NCI-H1694 (cell line): ENCODE results near the gene ACBD6.
"Not testable (repeated sequence)": the region's sequence is repeated elsewhere in the genome, so short reads cannot be mapped to it uniquely, and the experiment has no call there.

Experiments used
- DNase-seq: peaks from one replicate; lab custom pipeline; 2025; lab: John Stamatoyannopoulos, UW

The ACBD6 gene

DNA sequence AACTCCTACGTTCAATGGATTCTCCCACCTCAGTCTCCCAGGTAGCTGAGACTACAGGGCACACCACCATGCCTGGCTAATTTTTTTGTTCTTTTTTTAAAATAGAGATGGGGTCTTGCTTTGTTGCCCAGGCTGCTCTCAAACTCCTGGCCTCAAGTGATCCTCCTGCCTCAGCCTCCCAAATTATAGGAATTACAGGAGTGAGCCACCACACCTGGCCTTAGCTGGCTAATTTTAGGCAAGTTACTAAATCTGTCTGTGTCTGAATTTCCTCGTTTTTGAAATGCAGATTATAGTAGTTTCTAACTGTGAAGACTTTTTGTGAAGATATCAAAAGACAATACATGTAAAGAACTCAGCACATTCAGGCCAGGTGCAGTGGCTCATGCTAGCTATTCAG is 13.7 kb downstream of the ACBD6 start:
- DNase-seq, result no peak

DNA sequence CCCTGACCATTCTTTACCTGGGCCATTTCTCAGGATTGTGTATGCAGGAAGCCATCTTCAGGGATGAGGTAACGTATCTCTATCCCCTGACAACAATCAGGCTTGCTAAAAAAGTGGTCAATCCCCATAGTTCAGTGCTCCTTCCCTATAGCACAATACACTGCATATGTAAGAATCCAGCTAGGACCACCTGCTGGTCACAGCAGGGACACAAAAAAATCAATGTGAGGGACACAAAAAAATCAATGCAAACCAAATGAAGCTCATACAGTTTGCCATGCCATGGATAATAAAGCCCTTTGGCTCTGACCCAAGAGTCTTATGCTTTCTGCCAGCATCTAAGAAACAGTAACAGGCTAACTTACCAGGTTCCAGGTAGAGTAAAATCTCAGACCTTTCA is 16.3 kb downstream of the ACBD6 start:
- no peak for DNase-seq

DNA sequence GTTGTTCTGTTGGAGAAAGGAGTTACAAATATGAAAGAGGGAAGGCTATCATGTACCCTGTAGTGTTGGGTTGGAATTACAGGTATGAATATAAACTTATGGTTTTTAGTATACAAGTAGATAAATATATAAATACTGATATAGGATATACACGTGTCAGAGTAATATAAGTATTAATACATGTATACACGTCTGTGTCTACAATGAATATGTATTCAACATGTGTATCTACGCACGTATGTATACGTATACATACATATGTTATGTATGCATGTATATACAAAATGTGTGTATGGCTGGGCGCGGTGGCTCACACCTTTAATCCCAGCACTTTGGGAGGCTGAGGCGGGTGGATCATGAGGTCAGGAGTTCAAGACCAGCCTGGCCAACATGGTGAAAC is 17.9 kb downstream of the ACBD6 start:
- DNase-seq, result no peak

DNA sequence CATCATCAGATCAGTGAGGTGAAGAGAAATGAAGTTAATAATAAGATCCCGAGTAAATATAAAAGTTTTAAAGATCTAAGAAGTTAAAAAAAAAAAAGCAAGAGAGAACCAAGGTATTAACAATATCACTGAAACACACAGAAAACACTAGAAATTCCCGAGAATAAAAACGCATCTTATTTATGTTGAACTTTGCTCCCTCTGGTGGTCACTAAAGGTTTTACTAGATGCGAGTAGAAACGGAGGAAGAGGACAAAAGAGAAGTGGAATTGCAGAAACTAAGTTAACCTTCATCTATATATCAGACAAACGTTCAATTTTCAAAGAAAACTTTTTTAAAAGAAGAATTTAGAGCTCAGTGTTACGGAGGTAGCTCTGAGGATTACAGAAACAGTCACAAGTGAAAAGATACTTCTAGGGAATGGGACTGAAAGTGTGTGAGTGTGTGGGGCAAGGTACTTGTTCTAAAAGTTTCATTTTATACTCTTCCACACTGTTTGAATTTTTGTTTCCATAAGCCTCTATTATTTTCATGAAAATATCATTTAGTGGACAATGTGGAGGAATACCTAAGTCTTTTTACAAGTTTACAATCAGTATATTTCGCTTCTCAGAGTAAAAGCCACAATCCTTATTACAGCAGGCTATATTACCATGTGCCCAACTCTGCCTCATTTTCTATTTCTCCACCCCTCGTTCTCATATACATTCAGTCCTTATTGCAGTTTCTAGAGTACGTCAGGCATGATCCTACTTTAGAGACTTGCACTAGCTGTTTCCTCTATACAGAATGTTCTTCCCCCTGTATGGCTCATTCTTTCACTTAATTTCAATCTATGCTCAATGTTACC is 19.7 kb downstream of the ACBD6 start:
- peak; percentile 53 for DNase-seq

DNA sequence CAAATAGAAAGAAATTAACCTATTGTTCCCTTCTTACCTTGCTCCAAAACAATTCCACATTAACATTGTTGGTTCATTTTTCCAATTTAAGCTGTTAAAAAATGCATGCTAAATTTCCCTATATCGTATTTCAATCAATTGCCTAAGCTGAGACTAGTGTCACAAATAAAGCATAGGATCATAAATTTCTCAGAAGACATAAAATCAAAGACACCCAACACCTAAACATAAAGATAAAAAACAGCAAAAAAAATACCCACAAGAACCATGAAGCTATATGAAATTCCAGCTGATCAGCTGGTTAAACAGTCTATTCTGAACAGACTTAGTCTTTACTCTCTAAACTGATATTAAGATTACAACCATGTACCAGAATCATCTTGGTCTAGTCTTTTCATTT is 32.3 kb downstream of the ACBD6 start:
- DNase-seq, result no peak

DNA sequence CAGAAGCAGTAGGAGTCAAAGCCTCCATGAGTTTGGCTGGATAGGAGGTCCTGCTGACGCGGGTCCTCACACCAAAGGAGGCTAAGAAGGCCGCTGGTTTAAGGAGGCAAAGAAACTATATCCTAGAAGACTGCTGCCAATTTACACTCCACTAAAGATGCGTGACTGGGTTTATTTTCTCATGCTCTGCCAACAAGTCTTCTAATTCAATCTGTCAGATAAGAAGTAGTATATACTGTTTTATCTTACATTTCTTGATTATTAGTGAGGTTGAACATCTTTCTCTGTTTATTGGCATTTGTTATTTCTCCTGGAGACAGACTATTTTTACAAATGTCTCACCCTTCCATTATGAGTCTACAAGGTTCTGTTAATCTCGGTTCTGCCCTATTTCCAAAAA is 34.1 kb downstream of the ACBD6 start:
- no peak for DNase-seq

DNA sequence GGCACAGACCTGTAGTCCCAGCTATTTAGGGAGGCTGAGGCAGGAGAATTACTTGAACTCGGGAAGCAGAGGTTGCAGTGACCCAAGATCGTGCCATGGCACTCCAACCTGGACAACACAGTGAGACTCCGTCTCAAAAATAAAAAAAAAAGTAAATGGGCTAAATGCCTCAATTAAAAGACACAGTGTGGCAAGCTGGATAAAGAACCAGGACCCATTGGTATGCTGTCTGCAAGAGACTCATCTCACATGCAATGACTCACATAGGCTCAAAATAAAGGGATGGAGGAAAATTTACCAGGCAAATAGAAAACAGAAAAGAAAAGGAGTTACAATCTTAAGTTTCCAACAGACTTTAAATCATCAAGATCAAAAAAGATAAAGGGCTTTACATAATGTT is 40.3 kb downstream of the ACBD6 start:
- DNase-seq, result no peak

DNA sequence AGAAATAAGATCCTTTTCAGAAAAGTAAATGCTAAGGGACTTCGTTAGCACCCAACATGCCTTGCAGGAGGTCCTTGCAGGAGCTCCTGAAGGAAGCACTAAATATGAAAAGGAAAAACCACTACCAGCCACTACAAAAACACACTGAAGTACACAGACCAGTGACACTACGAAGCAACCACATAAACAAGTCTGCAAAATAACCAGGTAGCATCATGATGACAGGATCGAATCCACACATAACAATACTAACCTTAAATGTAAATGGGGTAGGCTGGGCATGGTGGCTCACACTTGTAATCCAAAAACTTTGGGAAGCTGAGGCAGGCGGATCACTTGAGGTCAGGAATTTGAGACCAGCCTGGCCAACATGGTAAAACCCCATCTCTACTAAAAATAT is 40.7 kb downstream of the ACBD6 start:
- not testable (repeated sequence) for DNase-seq

DNA sequence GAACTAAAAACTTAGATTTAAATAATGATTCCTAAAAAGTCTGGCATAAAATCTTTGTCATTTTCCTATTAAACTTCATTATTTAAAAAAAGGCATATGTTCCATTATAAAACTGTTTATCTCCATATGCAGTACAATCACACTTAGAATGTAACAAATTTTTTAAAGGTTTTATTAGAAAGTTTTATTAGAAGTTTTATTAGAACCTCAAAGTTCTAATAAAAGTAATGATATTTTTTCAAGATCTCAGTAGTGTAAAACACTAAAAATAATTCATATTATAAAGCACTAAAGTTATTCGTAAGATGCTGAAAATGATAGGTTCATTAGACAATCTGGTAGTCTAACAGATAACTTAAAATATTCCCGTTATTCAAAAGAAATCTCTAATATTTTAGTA is 43.6 kb downstream of the ACBD6 start:
- DNase-seq, result no peak

DNA sequence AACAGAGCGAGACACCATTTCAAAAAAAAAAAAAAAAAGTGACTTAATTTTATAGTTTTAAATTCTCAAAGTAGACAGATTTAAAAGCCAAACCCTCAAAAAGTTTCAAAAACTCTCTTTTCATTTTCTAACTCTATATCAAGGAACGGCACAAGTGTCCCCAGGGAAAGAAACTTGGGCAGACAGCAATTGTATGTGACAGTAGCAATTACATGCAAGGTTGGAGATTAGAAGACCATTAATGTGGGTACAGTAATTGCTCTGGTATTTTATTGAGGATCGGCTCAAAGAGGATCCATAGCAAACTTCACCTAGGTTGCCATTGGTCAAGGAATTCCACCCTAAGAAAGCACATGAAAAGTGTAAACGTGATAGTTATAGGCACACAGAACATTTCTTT is 46.2 kb downstream of the ACBD6 start:
- DNase-seq, result no peak

DNA sequence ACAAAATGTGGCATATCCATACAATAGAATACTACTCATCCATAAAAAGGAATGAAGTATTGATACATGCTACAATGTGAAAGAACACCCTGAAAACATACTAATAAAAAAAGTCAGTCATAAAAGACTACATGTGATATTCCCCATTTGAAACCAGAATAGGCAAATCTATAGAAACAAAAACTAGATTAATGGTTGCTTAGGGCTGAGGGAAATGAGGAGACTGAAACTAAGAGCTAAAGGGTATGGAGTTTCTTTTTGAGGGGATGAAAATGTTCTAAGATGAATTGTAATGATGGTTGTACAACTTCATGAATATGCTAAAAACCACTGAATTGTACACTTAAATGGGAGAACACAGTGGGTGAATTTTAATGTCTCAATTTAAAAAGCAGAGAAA is 50.9 kb downstream of the ACBD6 start:
- DNase-seq, result no peak

DNA sequence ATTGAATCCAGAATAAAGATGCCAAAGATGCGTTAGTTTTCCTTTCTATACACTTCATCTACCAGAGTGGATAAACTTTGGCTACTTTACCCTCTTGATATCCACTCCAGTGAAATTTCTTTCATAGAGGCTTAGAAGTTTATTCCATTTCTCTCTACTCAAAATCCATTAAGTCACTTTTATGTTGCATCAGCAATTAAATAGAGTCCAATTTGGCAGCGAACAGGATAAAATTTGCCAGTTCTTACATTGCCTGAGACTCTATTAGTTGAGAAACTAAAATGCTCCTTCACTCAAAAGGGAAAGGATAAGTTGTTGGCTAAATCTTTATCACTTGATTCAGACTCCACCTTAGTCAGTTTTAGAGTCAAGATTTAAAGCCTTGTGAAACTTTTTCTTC is 57.9 kb downstream of the ACBD6 start:
- no peak for DNase-seq

DNA sequence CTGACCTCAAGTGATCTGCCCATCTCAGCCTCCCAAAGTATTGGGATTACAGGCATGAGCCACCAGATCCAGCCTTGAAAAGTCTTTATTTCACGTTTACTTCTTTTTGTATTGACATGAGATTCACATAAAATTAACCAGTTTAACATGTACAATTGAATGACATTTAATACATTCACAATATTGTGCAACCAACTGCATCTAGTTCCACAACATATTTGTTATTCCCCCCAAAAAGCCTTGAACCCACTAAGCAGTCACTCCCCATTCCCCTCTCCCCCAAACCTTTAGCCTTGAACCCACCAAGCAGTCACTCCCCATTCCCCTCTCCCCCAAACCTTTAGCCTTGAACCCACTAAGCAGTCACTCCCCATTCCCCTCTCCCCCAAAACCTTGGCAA is 62.0 kb downstream of the ACBD6 start:
- DNase-seq, result no peak

DNA sequence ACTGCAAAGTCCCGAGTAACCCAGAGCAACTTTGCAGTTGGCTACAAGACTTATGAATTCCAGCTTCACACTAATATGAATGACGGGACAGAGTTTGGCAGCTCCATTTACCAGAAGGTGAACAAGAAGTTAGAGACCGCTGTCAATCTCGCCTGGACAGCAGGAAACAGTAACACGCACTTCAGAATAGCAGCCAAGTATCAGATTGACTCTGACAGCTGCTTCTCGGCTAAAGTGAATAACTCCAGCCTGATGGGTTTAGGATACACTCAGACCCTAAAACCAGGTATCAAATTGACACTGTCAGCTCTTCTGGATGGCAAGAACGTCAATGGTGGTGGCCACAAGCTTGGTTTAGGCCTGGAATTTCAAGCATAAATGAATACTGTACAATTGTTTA is 66.8 kb downstream of the ACBD6 start:
- DNase-seq, result no peak

DNA sequence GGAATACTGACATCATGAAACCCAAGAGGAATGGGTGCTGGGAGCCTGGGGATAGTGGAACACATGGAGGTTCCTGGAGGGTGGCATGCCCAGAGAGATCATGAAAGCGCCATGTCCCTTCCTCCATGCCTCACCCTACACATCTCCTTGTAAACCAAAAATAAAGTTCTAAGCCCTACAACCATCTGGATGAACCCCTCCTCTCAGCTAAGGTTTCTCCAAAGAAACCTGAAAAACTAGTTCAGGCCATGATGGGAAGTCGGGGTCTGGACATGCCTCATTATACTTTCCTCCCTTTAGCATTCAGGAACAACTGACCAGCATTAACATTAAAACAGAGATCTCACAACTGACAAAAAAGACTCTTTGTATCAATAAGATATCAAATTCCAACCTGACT is 68.5 kb downstream of the ACBD6 start:
- no peak for DNase-seq

DNA sequence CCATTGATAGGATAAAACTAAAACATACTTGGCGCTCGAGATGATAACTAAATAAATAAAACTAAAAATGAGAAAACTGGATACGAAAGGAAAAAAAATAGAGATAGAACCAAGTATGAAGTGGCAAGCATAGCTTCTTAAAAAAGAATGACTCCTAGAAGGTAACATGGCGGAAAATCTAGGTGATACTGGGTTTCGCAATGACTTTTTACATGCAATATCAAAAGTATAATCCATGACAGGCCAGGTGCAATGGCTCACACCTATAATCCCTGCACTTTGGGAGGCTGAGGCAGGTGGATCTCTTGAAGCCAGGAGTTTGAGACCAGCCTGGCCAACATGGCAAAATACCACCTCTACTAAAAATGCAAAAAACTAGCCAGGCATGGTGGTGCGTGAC is 70.7 kb downstream of the ACBD6 start:
- no peak for DNase-seq

DNA sequence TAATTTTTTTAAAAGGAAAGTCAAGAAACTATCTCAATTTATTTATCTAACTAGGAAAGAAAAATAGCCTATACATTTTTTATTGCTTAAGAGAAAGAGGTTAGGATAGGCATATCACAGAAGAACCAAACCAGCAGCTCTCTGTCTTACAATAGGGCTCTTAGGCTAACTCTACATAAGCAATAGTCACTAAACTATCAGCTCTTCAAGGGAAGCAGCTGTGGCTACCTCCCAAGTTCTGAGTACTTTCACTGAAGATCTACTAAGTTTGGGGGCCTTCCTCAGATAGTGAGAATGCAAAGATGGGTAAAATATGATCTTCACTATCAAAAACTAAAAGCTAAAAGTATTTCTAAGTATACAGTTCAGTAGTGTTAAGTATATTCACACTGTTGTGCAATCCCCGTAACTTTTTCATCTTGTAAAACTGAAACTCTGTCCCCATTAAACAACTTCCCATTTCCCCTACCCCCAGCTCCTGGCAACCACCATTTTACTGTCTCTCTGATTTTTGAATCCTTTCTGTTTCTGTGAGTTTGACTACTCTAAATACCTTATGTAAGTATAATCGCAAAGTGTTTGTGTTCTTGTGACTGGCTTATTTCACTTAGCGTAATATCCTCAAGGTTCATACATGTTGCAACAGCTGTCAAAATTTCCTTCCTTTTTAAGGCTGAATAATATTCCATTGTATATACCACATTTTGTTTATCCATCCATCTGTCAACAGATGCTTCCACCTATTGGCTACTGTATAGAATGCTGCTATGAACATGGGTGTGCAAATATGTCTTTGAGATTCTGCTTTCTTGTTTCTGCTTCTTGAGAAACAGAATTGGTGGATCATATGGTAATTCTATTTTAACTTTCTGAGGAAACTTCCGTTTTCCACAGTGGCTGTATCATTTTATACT is 73.3 kb downstream of the ACBD6 start:
- DNase-seq, result no peak

DNA sequence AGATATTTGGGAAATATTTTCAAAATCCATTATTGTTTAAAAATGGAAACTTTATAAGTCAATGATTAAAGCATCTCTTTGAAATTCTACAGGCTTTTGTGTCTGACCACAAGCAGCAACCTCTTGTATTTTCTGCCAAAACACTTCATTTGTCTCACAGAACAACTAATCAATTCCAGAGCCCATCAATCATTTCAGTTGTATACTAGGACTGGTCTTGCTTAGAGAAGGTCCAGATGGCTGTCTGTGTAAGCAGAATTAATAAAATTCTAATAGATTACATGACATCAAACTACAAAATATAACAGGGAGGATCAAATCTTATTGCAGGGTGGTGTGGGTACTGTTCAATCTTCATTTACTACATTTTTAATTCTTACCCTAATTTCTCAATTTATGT is 76.4 kb downstream of the ACBD6 start:
- no peak for DNase-seq

DNA sequence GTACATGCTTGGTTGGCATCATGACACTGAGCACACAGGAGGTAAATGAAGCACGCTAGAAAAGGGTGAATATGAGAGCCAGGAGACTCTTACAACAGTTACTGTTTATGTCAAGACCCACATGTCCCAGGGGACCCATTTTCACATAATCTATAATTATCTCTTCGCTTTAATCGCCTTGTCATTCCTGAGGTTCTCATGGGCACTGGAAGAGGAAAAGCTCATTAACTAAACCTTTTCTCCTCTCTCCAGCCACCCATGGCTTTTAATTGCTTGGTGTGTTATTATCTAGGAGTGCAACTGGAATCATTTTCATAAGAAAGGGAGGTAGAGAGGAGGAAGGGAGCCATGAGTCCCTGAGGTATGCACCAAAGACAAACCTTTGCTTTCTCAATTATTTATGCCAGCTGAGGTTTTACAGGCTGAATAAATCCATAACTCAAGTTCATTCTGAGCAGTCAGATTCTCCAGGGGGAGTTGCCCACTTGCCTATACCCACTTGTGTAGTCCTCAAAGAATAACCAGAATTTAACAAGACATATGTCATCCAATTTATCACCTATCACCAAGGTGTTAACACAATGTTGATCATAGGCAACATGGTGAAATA is 77.4 kb downstream of the ACBD6 start:
- peak; percentile 2 for DNase-seq

DNA sequence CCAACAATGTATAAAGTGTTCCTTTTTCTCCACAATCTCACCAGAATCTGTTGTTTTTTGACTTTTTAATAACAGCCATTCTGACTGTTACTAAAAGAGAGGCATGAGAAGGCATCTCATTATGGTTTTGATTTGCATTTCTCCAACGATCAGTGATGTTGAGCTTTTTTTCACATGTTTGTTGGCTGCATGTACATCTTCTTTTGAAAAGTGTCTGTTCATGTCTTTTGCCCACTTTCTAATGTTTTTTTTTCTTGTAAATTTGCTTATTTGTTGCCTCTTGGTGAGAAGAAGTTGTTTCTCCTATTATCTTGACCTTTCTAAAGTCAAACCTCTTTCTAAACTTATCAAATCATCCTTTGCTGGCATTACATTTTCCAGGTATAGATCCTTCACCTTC is 80.8 kb downstream of the ACBD6 start:
- no peak for DNase-seq

DNA sequence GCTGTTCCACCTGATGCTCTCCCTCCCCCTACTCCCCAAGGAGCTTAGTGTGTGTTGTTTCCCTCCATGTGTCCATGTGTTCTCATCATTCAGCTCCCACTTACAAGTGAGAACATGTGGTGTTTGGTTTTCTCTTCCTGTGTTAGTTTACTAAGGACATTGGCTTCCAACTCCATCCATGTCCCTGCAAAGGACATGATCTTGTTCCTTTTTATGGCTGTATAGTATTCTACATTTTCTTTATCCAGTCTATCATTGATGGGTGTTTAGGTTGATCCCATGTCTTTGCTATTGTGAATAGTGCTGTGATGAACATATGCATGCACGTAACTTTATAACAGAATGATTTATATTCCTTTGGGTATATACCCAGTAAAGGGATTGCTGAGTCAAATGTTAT is 81.2 kb downstream of the ACBD6 start:
- not testable (repeated sequence) for DNase-seq

DNA sequence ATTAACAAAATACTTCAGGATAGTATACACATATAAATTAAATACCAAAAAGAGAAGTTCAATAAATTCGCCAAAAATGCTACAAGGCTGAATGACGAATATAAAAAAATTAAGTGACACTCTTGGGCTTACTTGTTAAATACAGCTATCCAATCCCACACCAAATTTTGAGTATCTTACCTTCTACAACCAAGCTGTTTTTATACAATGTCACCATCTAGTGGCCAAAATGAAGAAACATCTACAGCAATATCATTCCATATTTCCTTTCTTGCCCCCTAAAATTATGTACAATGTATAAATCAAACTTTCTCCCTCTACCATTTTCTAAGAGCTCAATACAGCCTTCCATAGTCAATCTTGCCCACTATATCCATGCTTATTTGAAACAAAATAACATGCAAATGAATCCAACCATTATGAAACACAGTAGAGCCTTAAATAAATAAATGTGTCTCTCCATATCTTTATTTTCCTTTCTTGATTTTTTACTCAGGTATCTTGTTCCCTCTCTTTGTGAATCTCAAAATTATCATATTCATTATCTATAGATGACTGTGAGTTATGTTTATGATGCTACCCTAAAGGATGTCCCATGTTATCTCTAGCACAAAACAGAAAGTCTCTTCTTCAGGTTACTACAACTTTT is 86.3 kb downstream of the ACBD6 start:
- peak; percentile 68 for DNase-seq
